Ovary (tissue), 3 donors: ENCODE results near the gene FAM53B.

Source experiments
- POLR2A ChIP-seq: fragments of 450-650 bp; IDR thresholded peaks from one replicate; pipeline ENCODE4 v1.6.1; 2017; ENCODE audit warnings: antibody characterized with exemption, mild to moderate bottlenecking, moderate library complexity
- TF ChIP-seq, protein P1 (sequence below), 3 donors: fragments of 450-650 bp in 2 of 3; fragments of 200-600 bp in 1 of 3; IDR thresholded peaks; one replicate each; pipeline versions ENCODE4 v1.5.1 to v1.8.0; 2016 to 2022; ENCODE audit warnings: antibody characterized with exemption in 3 of 3, mild to moderate bottlenecking in 1 of 3
- donor health status: DM: no; HTN: no; CAD: no.

- TF ChIP-seq, protein P1, sequence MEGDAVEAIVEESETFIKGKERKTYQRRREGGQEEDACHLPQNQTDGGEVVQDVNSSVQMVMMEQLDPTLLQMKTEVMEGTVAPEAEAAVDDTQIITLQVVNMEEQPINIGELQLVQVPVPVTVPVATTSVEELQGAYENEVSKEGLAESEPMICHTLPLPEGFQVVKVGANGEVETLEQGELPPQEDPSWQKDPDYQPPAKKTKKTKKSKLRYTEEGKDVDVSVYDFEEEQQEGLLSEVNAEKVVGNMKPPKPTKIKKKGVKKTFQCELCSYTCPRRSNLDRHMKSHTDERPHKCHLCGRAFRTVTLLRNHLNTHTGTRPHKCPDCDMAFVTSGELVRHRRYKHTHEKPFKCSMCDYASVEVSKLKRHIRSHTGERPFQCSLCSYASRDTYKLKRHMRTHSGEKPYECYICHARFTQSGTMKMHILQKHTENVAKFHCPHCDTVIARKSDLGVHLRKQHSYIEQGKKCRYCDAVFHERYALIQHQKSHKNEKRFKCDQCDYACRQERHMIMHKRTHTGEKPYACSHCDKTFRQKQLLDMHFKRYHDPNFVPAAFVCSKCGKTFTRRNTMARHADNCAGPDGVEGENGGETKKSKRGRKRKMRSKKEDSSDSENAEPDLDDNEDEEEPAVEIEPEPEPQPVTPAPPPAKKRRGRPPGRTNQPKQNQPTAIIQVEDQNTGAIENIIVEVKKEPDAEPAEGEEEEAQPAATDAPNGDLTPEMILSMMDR (IDR thresholded peaks at IDR 0.05), result no peak
- no peak for TF ChIP-seq POLR2A
Observed at GRCh38 chr10:124655191-124656112, 88.7 kb downstream of the FAM53B start.
